HCT116 (cell line): ENCODE results near the gene MXRA8. TPM values are rescaled to one million over a fixed set of nuclear protein-coding genes. Genes with fewer than 3 reads are reported as not detected.
A peak's percentile ranks its signal among the peaks of the same experiment; 100 is the strongest.

Source experiments
- ATAC-seq: fragments of 200-7000 bp; cut with Tn5 transposase; 2 replicates; pipeline ENCODE4 v1.9.1; 2020; ENCODE audit warnings: mild to moderate bottlenecking, moderate library complexity
- BruUV-seq: library from RNA; stranded (reverse); fragments of 400-500 nt; replicated peaks from 2 replicates; lab custom pipeline; 2021; lab: Mats Ljungman, UMichigan
- CTCF ChIA-PET: fragments of 300-600 bp; sonication (Branson Sonifier 250); formaldehyde crosslinking; loops from one replicate; lab custom pipeline; 2021; ENCODE audit warnings: antibody characterized with exemption; lab: Charles Lee
- POLR2A ChIA-PET: fragments of 300-600, 350-600 bp; sonication (Branson Sonifier 250); formaldehyde crosslinking; loops from one replicate; lab custom pipeline; 2021; ENCODE audit warnings: antibody characterized with exemption; lab: Charles Lee
- RAD21 ChIA-PET, 2 experiments: fragments of 300-600 bp; sonication (Branson Sonifier 250); formaldehyde crosslinking; loops; one replicate each; lab custom pipeline; 2023; ENCODE audit warnings: low total read pairs in 2 of 2; ENCODE audit not compliant: uncharacterized antibody in 2 of 2, unreplicated experiment in 2 of 2, low non-redundant PET in 1 of 2; lab: Charles Lee
- DNase-seq: peaks from one replicate; pipeline ENCODE4 v3.0.0-alpha.2; 2010; ENCODE audit warnings: low read depth, low spot score
- H2AFZ ChIP-seq: fragments of 200-600 bp; shearing (Covaris generic), sonication (generic); 2 replicates; pipeline ENCODE4 v1.6.1; 2017; ENCODE audit warnings: low read depth, mixed run types, mixed read lengths, antibody characterized with exemption, low read length; ENCODE audit not compliant: poor library complexity, severe bottlenecking
- H3K27ac ChIP-seq: 2 replicates; pipeline ENCODE4 v1.5.1; 2012; ENCODE audit warnings: low read depth, low read length
- H3K27me3 ChIP-seq: fragments of 200-600 bp; sonication (generic); 2 replicates; pipeline ENCODE4 v1.6.1; 2016; ENCODE audit warnings: mixed run types, low read length, mixed read lengths; ENCODE audit not compliant: insufficient read depth
- H3K36me3 ChIP-seq, 2 experiments: fragments of 200-500 bp in 1 of 2; fragments of 200-600 bp in 1 of 2; sonication (Bioruptor generic) in 1 of 2; sonication (generic) in 1 of 2; 2 replicates each; pipeline versions ENCODE4 v1.5.1 to v1.6.1; 2014 to 2016; ENCODE audit warnings: low read length in 2 of 2, inconsistent platforms in 1 of 2, mixed read lengths in 1 of 2, mixed run types in 1 of 2; ENCODE audit not compliant: insufficient read depth in 2 of 2, control insufficient read depth in 1 of 2
- H3K4me1 ChIP-seq, 2 experiments: fragments of 200-600 bp in 1 of 2; sonication (generic) in 1 of 2; 2 replicates each; pipeline versions ENCODE4 v1.5.1 to v1.6.1; 2012 to 2017; ENCODE audit warnings: low read length in 2 of 2, inconsistent platforms in 1 of 2, mild to moderate bottlenecking in 1 of 2, mixed read lengths in 1 of 2, mixed run types in 1 of 2, moderate library complexity in 1 of 2; ENCODE audit not compliant: insufficient read depth in 2 of 2, control insufficient read depth in 1 of 2
- H3K4me2 ChIP-seq: fragments of 200-600 bp; sonication (generic); 2 replicates; pipeline ENCODE4 v1.6.1; 2017; ENCODE audit warnings: mixed run types, low read length, mixed read lengths
- H3K4me3 ChIP-seq, 2 experiments: fragments of 200-600 bp in 1 of 2; sonication (generic) in 1 of 2; replicated peaks in 1 of 2; 2 replicates each; pipeline ENCODE4 v1.5.1; 2011 to 2016; ENCODE audit warnings: low read length in 2 of 2, control low read depth in 1 of 2, low read depth in 1 of 2, mild to moderate bottlenecking in 1 of 2, mixed read lengths in 1 of 2, mixed run types in 1 of 2
- H3K79me2 ChIP-seq: fragments of 200-600 bp; sonication (generic); 2 replicates; pipeline ENCODE4 v1.6.1; 2017; ENCODE audit warnings: mild to moderate bottlenecking, mixed run types, low read length, moderate library complexity, mixed read lengths; ENCODE audit not compliant: insufficient read depth
- H3K9ac ChIP-seq: fragments of 200-600 bp; sonication (generic); 2 replicates; pipeline ENCODE4 v1.6.1; 2016; ENCODE audit warnings: low read length, mixed read lengths
- H3K9me2 ChIP-seq: fragments of 200-600 bp; sonication (generic), shearing (Covaris generic); 2 replicates; pipeline ENCODE4 v1.6.1; 2017; ENCODE audit warnings: mixed run types, mild to moderate bottlenecking, moderate library complexity; ENCODE audit not compliant: insufficient read depth
- H3K9me3 ChIP-seq, 2 experiments: fragments of 200-500 bp in 1 of 2; fragments of 200-600 bp in 1 of 2; sonication (Bioruptor generic) in 1 of 2; sonication (generic) in 1 of 2; 2 replicates each; pipeline ENCODE4 v1.6.1; 2014 to 2017; ENCODE audit warnings: low read length in 2 of 2, mixed read lengths in 2 of 2, inconsistent platforms in 1 of 2, low read depth in 1 of 2, mild to moderate bottlenecking in 1 of 2, mixed run types in 1 of 2, moderate library complexity in 1 of 2; ENCODE audit not compliant: control insufficient read depth in 1 of 2, insufficient read depth in 1 of 2
- H4K20me1 ChIP-seq: fragments of 200-600 bp; sonication (generic), shearing (Covaris generic); 2 replicates; pipeline ENCODE4 v1.6.1; 2017; ENCODE audit warnings: mixed run types, mild to moderate bottlenecking, moderate library complexity; ENCODE audit not compliant: insufficient read depth
- ELF1 ChIP-seq: IDR thresholded peaks from 2 replicates; pipeline ENCODE4 v1.6.1; 2012; ENCODE audit warnings: low read depth, borderline replicate concordance
- EZH2 ChIP-seq: fragments of 200-600 bp; sonication (generic); IDR thresholded peaks from 2 replicates; pipeline ENCODE4 v1.6.1; 2017; ENCODE audit warnings: antibody characterized with exemption, mixed run types
- FOSL1 ChIP-seq: IDR thresholded peaks from 2 replicates; pipeline ENCODE4 v1.6.1; 2012; ENCODE audit warnings: low read depth
- TCF7L2 ChIP-seq: IDR thresholded peaks from 2 replicates; pipeline ENCODE4 v1.7.0; 2011; ENCODE audit warnings: borderline replicate concordance, inconsistent platforms; ENCODE audit not compliant: insufficient read depth, insufficient read length; ENCODE audit errors: extremely low read depth
- ZFX ChIP-seq: fragments of 450-650 bp; IDR thresholded peaks from 2 replicates; pipeline ENCODE4 v1.6.1; 2017
- intact Hi-C: fragments of 100-400 bp; cut with micrococcal nuclease; formaldehyde crosslinking; loops from 2 replicates; pipeline ENCODE4 v1.10.0; 2022
- total RNA-seq: library from RNA; stranded (reverse); gene quantifications from one replicate; pipeline ENCODE4 v1.2.1, GENCODE V29; 2021; ENCODE audit not compliant: unreplicated experiment

MXRA8 gene
- total RNA-seq, 1 experiment from 2014 or later, result 0.74 TPM

DNA sequence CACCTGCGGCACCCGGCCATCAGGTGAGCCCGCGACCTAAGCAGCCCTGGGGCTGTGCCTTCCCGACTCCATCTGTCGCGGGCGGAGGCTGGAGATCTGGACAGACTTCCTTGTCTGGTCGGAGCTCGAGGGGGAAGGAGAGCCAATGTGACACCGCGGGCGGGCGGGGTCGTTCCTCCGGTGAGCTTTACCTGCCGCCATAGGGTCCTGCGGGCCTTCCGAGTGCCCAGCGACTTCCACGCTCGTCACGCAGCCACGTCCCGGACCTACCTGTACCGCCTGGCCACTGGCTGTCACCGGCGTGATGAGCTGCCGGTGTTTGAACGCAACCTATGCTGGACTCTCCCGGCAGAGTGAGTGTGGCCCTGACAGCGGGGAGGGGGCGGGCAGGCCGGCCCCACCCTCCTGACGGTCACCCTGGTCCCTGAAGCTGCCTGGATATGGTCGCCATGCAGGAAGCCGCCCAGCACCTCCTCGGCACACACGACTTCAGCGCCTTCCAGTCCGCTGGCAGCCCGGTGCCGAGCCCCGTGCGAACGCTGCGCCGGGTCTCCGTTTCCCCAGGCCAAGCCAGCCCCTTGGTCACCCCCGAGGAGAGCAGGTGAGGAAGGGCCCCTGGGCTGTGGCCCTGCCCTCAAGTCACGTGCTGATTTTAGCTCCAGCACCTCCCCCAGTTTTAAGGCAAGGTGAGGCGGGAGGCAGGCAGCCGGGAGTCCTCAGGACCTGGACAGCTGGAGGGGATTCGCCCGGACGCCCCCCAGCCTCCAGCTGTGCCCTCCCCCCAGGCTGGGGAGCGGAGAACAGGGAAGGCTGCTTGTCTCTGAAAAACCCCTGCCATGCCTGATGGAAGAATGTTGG is 48.9 kb downstream of the MXRA8 start:
- intact Hi-C loops, result loop anchor here (5.0 kb wide), 1 partner anchor 38 kb away; the partner anchor contains the start of gene DVL1
- H3K9me2 ChIP-seq, result no peaks in the 10 kb centered on the region
- H3K9me3 ChIP-seq, result no peaks in the 10 kb centered on the region
- peak overlapping the region; percentile 94 for H3K9ac ChIP-seq
- BruUV-seq, result TSS peak; percentile 44
- H3K27me3 ChIP-seq, result no peaks in the 10 kb centered on the region
- peaks cover 3% of the 10 kb centered on the region; the same call in 1 of the 2 replicates for H4K20me1 ChIP-seq
- H3K27ac ChIP-seq, result peak overlapping the region; percentile 99
- POLR2A ChIA-PET, result interaction anchor here (1.3 kb wide), 1 partner anchor 9 kb away, joined by 4 read pairs; no protein-coding TSS in a partner anchor
- DNase-seq (no peak), ATAC-seq (0 out of 2 replicates have a peak, but pooled peaks have one; percentile 5)
- peak overlapping the region; percentile 60 to 86 for H3K4me3 ChIP-seq
- peaks cover 64% of the 10 kb centered on the region for H3K79me2 ChIP-seq
- CTCF ChIA-PET, result interaction anchor here (1.1 kb wide), 1 partner anchor 9 kb away, joined by 3 read pairs; no protein-coding TSS in a partner anchor
- peak overlapping the region; percentile 98 for H3K4me2 ChIP-seq
- H3K36me3 ChIP-seq, result peaks cover 13 to 30% of the 10 kb centered on the region in 2 experiments
- H3K4me1 ChIP-seq, result peaks cover 30 to 42% of the 10 kb centered on the region in 2 experiments
- H2AFZ ChIP-seq, result no peak overlapping the region
- RAD21 ChIA-PET, result no interaction called here
- TF ChIP-seq ZFX, result peak; percentile 38; the same call in 1 of the 2 replicates
- TF ChIP-seq EZH2, result no peak
- TF ChIP-seq, all 23 proteins: peak for 1

DNA sequence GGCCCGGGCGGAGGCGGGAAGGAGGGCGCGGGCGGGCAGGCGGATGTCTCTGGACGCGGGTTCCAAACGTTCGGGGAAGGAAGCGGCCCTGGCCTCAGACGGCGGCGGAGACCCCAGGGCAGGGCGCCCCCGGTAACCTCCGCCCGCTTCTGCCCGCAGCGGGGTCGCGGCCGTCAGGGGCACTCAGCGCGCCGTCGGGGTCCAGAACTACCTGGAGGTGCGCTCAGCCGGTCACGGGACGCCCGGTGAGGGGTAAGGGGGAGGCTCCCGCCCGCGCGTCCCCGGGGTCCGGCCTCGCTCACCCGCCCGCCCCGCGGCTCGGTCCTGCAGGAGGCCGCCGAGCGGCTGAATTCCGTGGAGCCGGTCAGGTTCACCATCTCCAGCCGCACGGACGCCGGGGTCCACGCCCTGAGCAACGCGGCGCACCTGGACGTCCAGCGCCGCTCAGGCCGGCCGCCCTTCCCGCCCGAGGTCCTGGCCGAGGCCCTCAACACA is 49.6 kb downstream of the MXRA8 start:
- intact Hi-C loops, result loop anchor here (5.0 kb wide), 1 partner anchor 38 kb away; the partner anchor contains the start of gene DVL1
- no TSS peak for BruUV-seq
- POLR2A ChIA-PET, result no interaction called here

More for the DNA sequence above, 49.6 kb downstream of the MXRA8 start:
- Histone ChIP-seq H3K27me3 (no peaks in the 10 kb centered on the region), H3K9me3 (no peaks in the 10 kb centered on the region), H3K4me1 (peaks cover 36 to 49% of the 10 kb centered on the region in 2 experiments), H3K36me3 (peaks cover 11 to 27% of the 10 kb centered on the region in 2 experiments), H3K79me2 (peaks cover 57% of the 10 kb centered on the region), H3K4me2 (peak overlapping the region; percentile 98), H3K9me2 (no peaks in the 10 kb centered on the region), H4K20me1 (peaks cover 3% of the 10 kb centered on the region; the same call in 1 of the 2 replicates), H3K4me3 (peak overlapping the region; percentile 60 to 86), H2AFZ (no peak overlapping the region), H3K27ac (peak overlapping the region; percentile 99), H3K9ac (peak overlapping the region; percentile 94)
- no peak for TF ChIP-seq FOSL1
- peak; percentile 62; the same call in 1 of the 2 replicates for TF ChIP-seq ZFX
- TF ChIP-seq TCF7L2, result no peak
- no peak for TF ChIP-seq ELF1
- DNase-seq (no peak), ATAC-seq (no peak)
- CTCF ChIA-PET, result interaction anchor here (1.1 kb wide), 1 partner anchor 9 kb away, joined by 3 read pairs; no protein-coding TSS in a partner anchor
- RAD21 ChIA-PET, result no interaction called here
